PC-9 (cell line): ENCODE results near the gene DDX19B. TPM values are rescaled to one million over a fixed set of nuclear protein-coding genes. Genes with fewer than 3 reads are reported as not detected.

Source experiments
- BruUV-seq: library from RNA; stranded (reverse); fragments of 400-500 nt; replicated peaks from 2 replicates; lab custom pipeline; 2021; lab: Mats Ljungman, UMichigan
- CTCF ChIA-PET: fragments of 300-600 bp; sonication (Branson Sonifier 250); formaldehyde crosslinking; loops from one replicate; lab custom pipeline; 2022; ENCODE audit warnings: antibody characterized with exemption; lab: Charles Lee
- POLR2A ChIA-PET: fragments of 300-600 bp; sonication (Branson Sonifier 250); formaldehyde crosslinking; loops from one replicate; lab custom pipeline; 2022; ENCODE audit warnings: antibody characterized with exemption; ENCODE audit not compliant: unreplicated experiment; lab: Charles Lee
- DNase-seq, 2 experiments: peaks; one replicate each; pipeline versions ENCODE4 v3.0.0 to v3.0.0-alpha.2; 2015 to 2022; ENCODE audit warnings: mixed read lengths in 1 of 2
- H2AFZ ChIP-seq: fragments of 200-600 bp; sonication (generic); 2 replicates; pipeline ENCODE4 v1.8.1; 2017; ENCODE audit warnings: antibody characterized with exemption
- H3F3A ChIP-seq: fragments of 200-600 bp; sonication (generic); 2 replicates; pipeline ENCODE4 v1.8.1; 2017; ENCODE audit warnings: antibody characterized with exemption, mild to moderate bottlenecking, low read depth; ENCODE audit not compliant: insufficient read depth
- H3K27ac ChIP-seq: fragments of 200-600 bp; sonication (generic); 2 replicates; pipeline ENCODE4 v1.6.1; 2016; ENCODE audit warnings: mixed run types
- H3K27me3 ChIP-seq: fragments of 200-600 bp; sonication (generic); 2 replicates; pipeline ENCODE4 v1.6.1; 2016; ENCODE audit warnings: low read depth, mixed run types; ENCODE audit not compliant: insufficient read depth
- H3K36me3 ChIP-seq: fragments of 200-600 bp; sonication (generic); 2 replicates; pipeline ENCODE4 v1.6.1; 2016; ENCODE audit warnings: low read depth, mixed run types
- H3K4me1 ChIP-seq: fragments of 200-600 bp; sonication (generic); replicated peaks from 2 replicates; pipeline ENCODE4 v1.6.1; 2016; ENCODE audit warnings: mixed run types; ENCODE audit not compliant: insufficient read depth
- H3K4me2 ChIP-seq: fragments of 200-600 bp; sonication (generic); 2 replicates; pipeline ENCODE4 v1.6.1; 2017; ENCODE audit warnings: mixed run types
- H3K4me3 ChIP-seq: fragments of 200-600 bp; sonication (generic); 2 replicates; pipeline ENCODE4 v1.6.1; 2016; ENCODE audit warnings: mixed run types
- H3K79me2 ChIP-seq: fragments of 200-600 bp; sonication (generic); 2 replicates; pipeline ENCODE4 v1.6.1; 2017; ENCODE audit warnings: low read depth, mixed run types
- H3K9me2 ChIP-seq: fragments of 200-600 bp; sonication (generic); 2 replicates; pipeline ENCODE4 v1.8.1; 2017; ENCODE audit warnings: mild to moderate bottlenecking; ENCODE audit not compliant: insufficient read depth
- H3K9me3 ChIP-seq: fragments of 200-600 bp; sonication (generic); 2 replicates; pipeline ENCODE4 v1.8.1; 2016; ENCODE audit warnings: low read depth; ENCODE audit not compliant: insufficient read depth
- H4K20me1 ChIP-seq: fragments of 200-600 bp; sonication (generic); 2 replicates; pipeline ENCODE4 v1.8.1; 2017; ENCODE audit not compliant: insufficient read depth
- CTCF ChIP-seq: fragments of 200-600 bp; sonication (generic); conservative IDR thresholded peaks from 2 replicates; pipeline ENCODE4 v1.6.1; 2017; ENCODE audit warnings: mixed run types, antibody characterized with exemption, mild to moderate bottlenecking, moderate library complexity
- EZH2 ChIP-seq: fragments of 200-600 bp; sonication (generic); IDR thresholded peaks from 2 replicates; pipeline ENCODE4 v1.8.0; 2017; ENCODE audit warnings: antibody characterized with exemption, low read depth
- intact Hi-C: fragments of 100-400 bp; cut with micrococcal nuclease; formaldehyde crosslinking; loops from one replicate; pipeline ENCODE4 v1.10.0; 2022; ENCODE audit not compliant: unreplicated experiment
- total RNA-seq: library from RNA; stranded (reverse); gene quantifications from 2 replicates; pipeline ENCODE4 v1.2.3, GENCODE V29; 2021

The DDX19B gene
- total RNA-seq, 1 experiment from 2014 or later, result 42.1 TPM

GRCh38 chr16:70251629-70252354 is 47.2 kb upstream of the DDX19B start, which contains the start of gene EXOSC6:
EXOSC6 (minus strand) TSS chr16:70251940; CDS start chr16:70251900, 40 bp downstream.
- Histone ChIP-seq H3K4me3 (peak within 1 kb of the TSS; percentile 96), H3K9me2 (no peaks in the 10 kb centered on the region), H3K27me3 (no peaks in the 10 kb centered on the region), H3K27ac (peak within 1 kb of the TSS; percentile 67), H4K20me1 (peaks cover 44% of the 10 kb centered on the region), H3K79me2 (peaks cover 37% of the 10 kb centered on the region), H3K9me3 (no peaks in the 10 kb centered on the region), H3K4me2 (peak within 1 kb of the TSS; percentile 98), H3K36me3 (peaks cover 25% of the 10 kb centered on the region), H3F3A (peaks cover 44% of the 10 kb centered on the region), H2AFZ (peak within 1 kb of the TSS; percentile 74; the same call in 1 of the 2 replicates), H3K4me1 (peaks cover 14% of the 10 kb centered on the region)
- DNase-seq, result peak; percentile 83 to 90
- ChIA-PET POLR2A (no interaction called here), CTCF (interaction anchor here (0.6 kb wide), 1 partner anchor 1528 kb away, joined by 8 read pairs; no protein-coding TSS in a partner anchor)
- TF ChIP-seq CTCF (peak; percentile 83), EZH2 (no peak)
- intact Hi-C loops, result no loop called here
- BruUV-seq, result no TSS peak

GRCh38 chr16:70252355-70252988 is 46.5 kb upstream of the DDX19B start:
- peaks cover 44% of the 10 kb centered on the region for H3F3A ChIP-seq
- no peaks in the 10 kb centered on the region for H3K9me3 ChIP-seq
- H3K27me3 ChIP-seq, result no peaks in the 10 kb centered on the region
- H4K20me1 ChIP-seq, result peaks cover 48% of the 10 kb centered on the region
- CTCF ChIA-PET, result interaction anchor here (0.6 kb wide), 1 partner anchor 1527 kb away, joined by 8 read pairs; no protein-coding TSS in a partner anchor
- H3K36me3 ChIP-seq, result peaks cover 25% of the 10 kb centered on the region
- H3K4me1 ChIP-seq, result peaks cover 14% of the 10 kb centered on the region
- no TSS peak for BruUV-seq
- H3K27ac ChIP-seq, result no peak overlapping the region
- no peak overlapping the region for H3K4me3 ChIP-seq
- intact Hi-C loops, result no loop called here
- POLR2A ChIA-PET, result no interaction called here
- H3K79me2 ChIP-seq, result peaks cover 33% of the 10 kb centered on the region
- no peak for TF ChIP-seq EZH2
- TF ChIP-seq CTCF, result peak; percentile 67
- no peak overlapping the region for H3K4me2 ChIP-seq
- DNase-seq, result no peak
- H3K9me2 ChIP-seq, result no peaks in the 10 kb centered on the region
- no peak overlapping the region for H2AFZ ChIP-seq

GRCh38 chr16:70253291-70254106 is 45.5 kb upstream of the DDX19B start:
- Histone ChIP-seq H3K36me3 (peaks cover 25% of the 10 kb centered on the region), H3K9me2 (no peaks in the 10 kb centered on the region), H3K27me3 (no peaks in the 10 kb centered on the region), H3K4me1 (peaks cover 14% of the 10 kb centered on the region), H4K20me1 (peaks cover 58% of the 10 kb centered on the region), H3K4me2 (no peak overlapping the region), H2AFZ (no peak overlapping the region), H3K9me3 (no peaks in the 10 kb centered on the region), H3K27ac (no peak overlapping the region), H3F3A (peaks cover 48% of the 10 kb centered on the region), H3K4me3 (no peak overlapping the region), H3K79me2 (peaks cover 24% of the 10 kb centered on the region)
- TF ChIP-seq EZH2 (no peak), CTCF (peak; percentile 76)
- intact Hi-C loops, result no loop called here
- CTCF ChIA-PET, result no interaction called here
- no peak for DNase-seq
- no TSS peak for BruUV-seq
- POLR2A ChIA-PET, result no interaction called here
